Effector CD4-positive, alpha-beta T cell (primary cell): Measurements from ENCODE around the gene EGFL7. TPM values are rescaled to one million over a fixed set of nuclear protein-coding genes. Genes with fewer than 3 reads are reported as not detected.

Experiments used
- DNase-seq: peaks from one replicate; pipeline ENCODE4 v3.0.0-alpha.2; 2020
- total RNA-seq: gene quantifications from one replicate; lab custom pipeline; 2026; lab: John Stamatoyannopoulos, UW

Gene EGFL7
- total RNA-seq: not detected

DNA sequence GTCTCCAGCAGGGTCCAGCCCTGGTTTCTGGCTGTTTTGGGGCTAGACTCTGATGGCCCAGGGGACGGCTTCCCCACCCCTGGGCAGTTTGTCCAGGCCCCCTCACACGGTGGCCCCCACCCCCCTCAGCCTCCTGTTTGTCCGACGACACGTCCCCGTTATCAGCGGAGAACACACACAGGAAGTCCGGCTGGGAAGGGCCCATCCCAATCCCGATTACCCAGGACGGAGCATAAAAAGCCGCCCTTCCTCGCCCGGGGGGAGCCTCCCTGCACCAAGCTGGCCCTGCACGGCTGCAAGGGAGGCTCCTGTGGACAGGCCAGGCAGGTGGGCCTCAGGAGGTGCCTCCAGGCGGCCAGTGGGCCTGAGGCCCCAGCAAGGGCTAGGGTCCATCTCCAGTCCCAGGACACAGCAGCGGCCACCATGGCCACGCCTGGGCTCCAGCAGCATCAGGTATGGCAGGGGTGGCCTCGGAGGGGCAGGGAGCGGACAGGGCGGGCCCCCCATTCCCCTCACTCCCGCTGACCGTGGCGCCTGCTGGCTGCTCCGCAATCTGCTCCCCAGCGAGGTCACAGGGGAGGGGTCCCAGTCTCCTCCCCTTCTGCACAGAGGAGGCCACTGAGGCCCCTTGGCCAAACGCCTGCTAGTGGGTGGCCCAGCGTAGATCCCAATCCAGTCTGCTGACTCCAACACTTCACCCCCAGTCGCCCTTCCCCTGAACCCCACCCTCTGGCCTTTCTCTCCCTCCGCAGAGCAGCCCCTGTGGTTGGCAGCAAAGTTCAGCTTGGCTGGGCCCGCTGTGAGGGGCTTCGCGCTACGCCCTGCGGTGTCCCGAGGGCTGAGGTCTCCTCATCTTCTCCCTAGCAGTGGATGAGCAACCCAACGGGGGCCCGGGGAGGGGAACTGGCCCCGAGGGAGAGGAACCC, at the start of gene EGFL7:
EGFL7 (plus strand) TSS at position 261 of the 926 bp plus-strand sequence. CDS start 5,367 bp downstream, outside the sequence.
- DNase-seq: no peak

DNA sequence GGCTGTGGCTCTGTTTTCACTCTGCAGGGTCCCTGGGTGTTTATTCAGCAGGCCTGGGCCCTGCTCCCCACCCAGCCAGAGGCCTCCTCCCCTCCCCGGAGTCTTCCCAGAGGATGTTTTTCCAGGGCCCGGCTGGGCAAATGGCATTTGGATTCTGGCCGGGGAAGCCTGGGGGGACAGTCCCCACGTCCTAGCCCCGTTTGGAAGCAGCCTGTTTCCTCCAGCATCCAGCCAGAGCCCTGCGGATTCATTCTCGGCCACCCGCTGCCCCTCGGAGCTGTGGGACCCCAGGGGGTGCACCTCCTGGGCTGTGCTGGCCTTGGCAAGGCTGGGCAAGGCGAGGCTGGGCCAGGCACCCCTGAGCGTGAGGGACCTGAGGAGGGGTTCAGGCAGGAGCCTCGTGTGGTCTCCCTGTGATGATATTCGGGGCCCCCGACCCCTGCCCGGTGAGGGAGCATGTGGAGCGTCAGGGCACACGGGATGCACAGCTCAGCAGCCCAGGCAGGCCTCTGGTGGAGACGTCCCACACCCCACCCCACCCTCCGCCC, 48.8 kb upstream of the EGFL7 start:
- DNase-seq: no peak

DNA sequence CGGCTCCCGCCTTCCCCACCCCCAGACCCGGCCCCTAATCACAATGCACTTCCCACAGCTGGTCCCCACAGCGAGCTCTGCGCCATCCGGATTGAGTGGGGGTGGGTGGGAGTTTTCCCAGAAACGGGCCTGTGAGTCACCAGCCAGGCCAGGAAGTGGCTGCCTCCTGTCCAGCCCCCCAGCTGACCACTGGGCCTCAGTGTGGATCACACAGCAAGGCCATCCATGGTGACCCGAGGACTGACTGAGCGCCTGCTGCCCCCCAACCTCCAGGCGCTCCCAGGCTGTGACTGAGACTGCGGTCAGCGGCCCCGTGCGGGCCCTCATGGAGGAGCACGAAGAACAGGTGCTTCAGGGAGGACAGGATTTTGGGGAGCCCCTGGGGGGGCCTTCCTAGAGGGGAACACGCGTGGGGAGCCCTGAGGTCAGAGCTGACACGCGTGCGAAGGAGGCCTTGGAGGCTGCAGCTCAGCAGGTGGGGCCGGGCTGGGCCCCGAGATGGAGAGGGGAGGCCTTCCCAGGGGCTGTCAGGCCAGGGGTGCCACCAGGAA, 48.3 kb upstream of the EGFL7 start:
- no peak for DNase-seq

DNA sequence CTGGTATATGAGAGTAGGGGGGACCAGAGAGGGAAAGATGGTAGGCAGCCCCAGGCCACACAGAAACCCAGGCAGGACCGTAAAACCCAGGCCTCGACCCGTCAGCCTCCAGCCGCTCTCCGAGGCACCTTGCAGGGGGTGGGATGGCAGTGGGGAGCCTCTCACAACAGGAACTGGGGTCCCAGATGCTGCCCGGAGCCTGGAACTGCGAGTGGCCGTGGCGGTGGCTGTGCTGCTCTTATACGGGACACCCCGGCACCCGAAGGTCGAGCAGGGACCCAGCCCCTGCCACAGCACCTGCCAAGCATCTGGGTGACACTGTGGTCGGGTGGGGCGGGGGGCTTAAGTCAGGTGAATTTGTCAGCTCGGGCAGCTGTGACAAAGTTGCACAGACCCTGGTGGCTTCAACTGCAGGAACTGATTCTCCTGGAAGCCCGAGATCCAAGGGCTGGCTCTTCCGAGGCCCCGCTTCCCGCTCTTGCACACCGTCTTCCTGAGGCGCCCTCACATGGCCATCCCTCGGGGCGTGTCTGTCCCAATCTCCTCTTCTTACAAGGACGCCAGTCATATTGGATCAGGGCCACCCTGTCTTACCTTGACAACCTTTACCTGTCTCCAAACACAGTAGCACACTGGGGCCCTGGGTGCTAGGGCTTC, 47.6 kb upstream of the EGFL7 start:
- no peak for DNase-seq

GRCh38 chr9:136615631-136616306, 46.9 kb upstream of the EGFL7 start:
- no peak for DNase-seq

DNA sequence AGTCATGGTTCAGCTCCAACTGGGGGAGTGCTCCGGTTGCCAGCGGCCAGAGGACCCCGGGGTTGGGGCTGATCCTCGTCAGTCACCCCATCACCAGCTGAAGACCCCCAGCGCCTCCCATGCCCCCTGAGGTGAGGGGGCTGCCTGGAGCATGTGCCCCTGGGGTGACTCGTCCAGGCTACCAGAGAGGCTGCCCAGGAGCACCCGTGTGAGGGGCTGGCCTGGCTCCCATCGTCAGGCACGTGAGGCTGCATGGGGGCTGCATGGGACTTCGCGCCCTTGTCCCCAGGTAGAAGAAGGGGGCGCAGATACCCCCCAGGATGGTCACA, 46.4 kb upstream of the EGFL7 start:
- DNase-seq: no peak

- no peak for DNase-seq
These were observed 45.6 kb upstream of the EGFL7 start for GRCh38 chr9:136616948-136617695.

GRCh38 chr9:136617746-136618579, 44.8 kb upstream of the EGFL7 start:
- no peak for DNase-seq

DNA sequence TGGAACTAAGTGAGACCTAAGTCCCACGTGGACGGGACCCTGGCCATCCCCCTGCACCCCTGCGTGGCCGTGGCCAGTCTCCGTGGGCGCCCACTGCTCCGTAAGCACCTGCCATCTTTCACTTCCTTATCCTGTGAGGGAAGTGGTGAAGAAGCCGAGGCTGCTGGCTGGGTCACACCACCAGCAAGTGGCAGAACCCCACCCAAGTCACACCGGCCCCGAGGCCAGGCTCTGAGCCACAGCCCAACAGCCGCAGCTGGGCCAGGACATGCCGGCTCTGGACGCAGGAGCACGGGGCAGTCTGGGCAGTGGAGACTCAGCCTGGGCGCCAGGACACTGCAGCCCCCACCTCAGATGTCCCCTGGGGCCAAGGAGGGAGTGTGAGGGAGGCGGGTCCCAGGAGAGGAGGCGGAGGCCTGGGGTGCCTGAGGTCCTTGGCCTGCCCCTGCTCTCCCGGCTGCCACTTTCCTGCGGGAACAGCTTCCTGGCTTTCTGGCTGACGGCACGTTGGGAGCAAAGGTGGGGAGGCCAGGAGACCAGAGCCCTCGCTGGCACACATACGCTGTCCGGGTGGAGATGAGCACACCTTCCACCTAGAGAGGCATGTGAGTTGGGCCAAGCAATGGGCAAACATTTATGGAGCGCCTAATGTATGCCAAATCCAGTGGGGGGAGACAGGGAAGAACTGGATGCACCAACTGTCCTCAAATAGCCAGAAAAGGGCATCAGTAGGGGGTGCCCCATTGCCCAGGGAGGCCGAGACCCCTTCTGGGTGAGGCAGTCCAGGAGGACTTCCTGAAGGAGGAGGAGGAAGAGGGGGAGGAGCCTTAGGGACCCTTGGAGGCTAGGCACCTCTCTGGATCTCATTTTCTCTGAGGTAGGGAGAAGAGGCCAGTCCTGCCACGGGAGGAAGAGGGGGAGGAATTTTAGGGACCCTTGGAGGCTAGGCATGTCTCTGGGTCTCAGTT, 43.9 kb upstream of the EGFL7 start:
- DNase-seq: no peak

DNA sequence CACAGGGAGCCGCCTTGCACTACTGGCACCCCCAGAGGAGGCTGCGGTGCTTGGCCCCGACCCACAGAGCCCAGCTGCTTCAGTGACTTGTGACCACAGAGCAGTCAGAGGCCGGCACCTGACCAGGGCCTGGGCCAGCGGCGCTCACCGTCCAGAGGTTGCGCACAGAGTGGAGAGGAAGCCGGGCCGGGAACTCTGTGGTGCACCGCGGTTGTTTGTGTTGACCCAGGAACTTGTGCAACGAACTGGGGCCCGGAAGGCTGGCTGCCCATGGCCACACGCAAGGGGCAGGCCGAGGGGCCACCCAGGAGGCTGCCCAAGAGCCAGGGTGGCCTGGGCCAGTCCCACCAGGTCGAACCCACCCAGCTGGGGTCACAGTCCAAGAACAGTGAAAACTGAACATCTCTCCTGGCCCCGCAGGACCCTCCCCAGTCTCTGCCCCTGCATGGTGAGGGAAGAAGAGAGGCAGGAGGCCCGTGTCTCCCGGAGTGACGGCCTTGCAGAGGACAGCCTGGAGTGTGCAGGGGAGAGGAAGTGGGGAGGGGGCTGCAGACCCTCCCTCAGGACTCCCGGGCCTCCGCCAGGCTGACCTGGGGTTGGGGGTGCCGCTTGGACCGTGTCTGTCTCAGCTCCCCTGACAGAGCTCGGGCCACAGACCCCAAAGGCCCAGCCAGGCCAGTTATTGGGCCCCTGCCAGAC, 42.8 kb upstream of the EGFL7 start:
- no peak for DNase-seq

DNA sequence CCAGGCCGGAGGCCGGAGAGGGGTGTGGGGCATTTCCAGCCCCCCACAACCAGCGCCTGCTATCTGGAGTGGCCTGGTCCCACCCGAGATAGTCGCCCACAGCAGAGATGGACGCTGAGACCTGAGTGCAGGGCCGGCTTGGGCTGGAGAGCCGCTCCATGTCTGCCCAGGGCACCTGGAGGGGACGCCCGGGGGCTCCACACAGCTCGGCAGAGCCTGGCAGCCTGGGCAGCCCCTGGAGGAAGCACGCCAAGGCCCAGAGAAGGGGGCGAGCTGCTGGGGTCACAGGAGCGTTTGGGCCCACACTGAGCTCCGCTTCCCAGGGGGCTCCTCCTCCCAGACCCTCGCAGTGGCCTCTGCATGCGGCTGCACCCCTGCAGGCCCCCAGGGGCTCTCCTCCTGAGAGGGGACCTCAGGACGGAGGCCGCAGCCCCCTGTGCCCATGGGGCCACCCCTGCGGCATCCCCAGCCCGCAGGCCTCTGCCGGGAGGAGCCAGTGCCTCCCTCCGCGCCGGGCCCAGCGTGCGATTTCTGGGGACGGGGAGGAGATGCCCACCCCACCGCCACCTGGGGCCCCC, 42.2 kb upstream of the EGFL7 start:
- no peak for DNase-seq

GRCh38 chr9:136621019-136621733, 41.5 kb upstream of the EGFL7 start:
- no peak for DNase-seq

GRCh38 chr9:136621734-136622093, 41.0 kb upstream of the EGFL7 start:
- no peak for DNase-seq

- DNase-seq: no peak
These were observed 40.2 kb upstream of the EGFL7 start for GRCh38 chr9:136622538-136622948.

DNA sequence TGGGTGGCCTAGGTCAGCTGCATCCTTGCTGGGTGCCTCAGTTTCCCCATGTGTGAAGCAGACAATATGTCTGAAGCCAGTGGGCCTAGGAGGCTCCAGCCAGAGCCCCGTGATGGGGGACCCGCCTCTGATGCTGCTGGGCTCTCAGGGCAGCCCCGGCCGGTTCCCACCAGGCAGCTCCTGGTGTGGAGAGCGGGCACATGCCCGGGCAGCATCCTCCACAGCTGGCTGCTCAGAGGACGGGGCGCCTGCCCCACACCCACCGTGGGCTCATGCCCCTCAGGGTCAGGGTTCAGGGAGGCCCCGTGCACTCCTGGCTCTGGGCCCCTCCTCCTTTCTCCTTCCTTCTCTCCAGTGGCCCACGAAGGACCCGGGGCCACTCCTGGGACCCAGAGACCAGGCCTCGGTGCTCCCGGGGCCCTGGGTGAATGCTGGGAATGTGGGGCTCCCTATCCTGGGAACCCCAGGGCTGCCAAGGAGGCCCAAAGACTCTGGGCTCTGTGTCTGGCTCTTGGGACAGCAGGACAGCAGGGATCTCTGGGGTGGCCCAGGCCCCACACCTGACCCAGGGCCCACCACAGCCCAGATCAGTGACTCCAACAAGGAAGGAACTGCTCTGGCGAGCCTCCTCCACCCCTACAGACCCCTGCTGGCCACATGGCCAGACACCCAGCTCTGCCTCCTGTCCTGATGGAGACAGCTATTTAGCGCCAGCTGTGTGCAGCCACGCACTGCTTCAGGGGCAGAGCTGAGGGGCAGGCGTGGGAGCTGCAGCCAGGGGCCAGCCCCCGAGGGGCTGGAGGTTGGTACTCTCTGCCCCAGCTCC, 39.5 kb upstream of the EGFL7 start:
- DNase-seq: no peak

DNA sequence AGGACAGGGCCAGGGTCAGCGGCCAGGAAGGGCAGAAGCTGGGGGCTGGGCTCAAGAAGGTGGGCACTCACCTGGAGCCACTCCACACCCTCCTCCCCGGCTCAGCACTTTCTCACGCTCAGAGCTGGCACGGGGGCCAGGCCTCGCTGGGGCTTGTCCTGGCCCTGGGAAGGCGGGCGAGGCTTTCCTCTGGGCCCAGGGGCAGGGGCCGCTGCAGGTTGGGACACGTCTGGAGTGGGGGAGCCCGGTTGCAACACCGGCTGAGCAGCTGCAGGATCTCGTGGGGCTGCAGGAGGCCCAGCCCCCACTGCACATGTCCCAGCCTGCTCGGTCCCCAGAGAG, 38.9 kb upstream of the EGFL7 start:
- DNase-seq: no peak

- DNase-seq: no peak
These were observed 38.3 kb upstream of the EGFL7 start for GRCh38 chr9:136624184-136624951.
